Mucosa of descending colon (tissue), 3 donors: ENCODE data around the gene TRDN. TPM values are rescaled to one million over a fixed set of nuclear protein-coding genes. Genes with fewer than 3 reads are reported as not detected.

Experiments used
- ATAC-seq: fragments of 200-7000 bp; cut with Tn5 transposase; one replicate; pipeline ENCODE4 v1.9.1; 2020; ENCODE audit warnings: mild to moderate bottlenecking, moderate library complexity
- DNase-seq, 3 donors: peaks; one replicate each; pipeline ENCODE4 v3.0.0-alpha.2; 2020
- H3K36me3 ChIP-seq: fragments of 200-600 bp; one replicate; pipeline ENCODE4 v1.8.0; 2021; ENCODE audit warnings: low read depth, mild to moderate bottlenecking
- H3K4me1 ChIP-seq: fragments of 200-600 bp; one replicate; pipeline ENCODE4 v1.8.0; 2021; ENCODE audit warnings: low read depth, mild to moderate bottlenecking
- H3K4me3 ChIP-seq: fragments of 200-600 bp; one replicate; pipeline ENCODE4 v1.8.0; 2021; ENCODE audit warnings: mild to moderate bottlenecking
- H3K9me3 ChIP-seq: fragments of 200-600 bp; one replicate; pipeline ENCODE4 v1.8.0; 2021; ENCODE audit warnings: mild to moderate bottlenecking
- intact Hi-C, 2 donors: fragments of 100-400 bp; cut with DNase I in 1 of 2; cut with micrococcal nuclease in 1 of 2; formaldehyde crosslinking; loops; one replicate each; pipeline versions ENCODE4 v1.11.0 to v1.11.1; 2022; cut with DNase I, micrococcal nuclease
- total RNA-seq, 3 donors: library from RNA; stranded (reverse); fragmentation: NEBNext Ultra II Directional in 2 of 3; extraction: Animal tissue kit (Norgen Biotek cat#: 25700) in 2 of 3; gene quantifications; one replicate each; pipeline versions ENCODE4 v1.2.1 to v1.2.4, GENCODE V29; 2021 to 2023
- TF ChIP-seq, protein P1 (sequence below): fragments of 200-600 bp; IDR thresholded peaks from one replicate; pipeline ENCODE4 v1.8.0; 2022; ENCODE audit warnings: antibody characterized with exemption, mild to moderate bottlenecking
- donor health status: DM: no; HTN: no; CAD: no; lungs with moderate emphysema.
- donor health status: DM: no; HTN: no; CAD: no.
- donor health status: DM: no; HTN: yes; CAD: no.

TRDN gene
- total RNA-seq, 3 donors from 2014 or later, result 0.12 to 0.51 TPM; not detected in 1

DNA sequence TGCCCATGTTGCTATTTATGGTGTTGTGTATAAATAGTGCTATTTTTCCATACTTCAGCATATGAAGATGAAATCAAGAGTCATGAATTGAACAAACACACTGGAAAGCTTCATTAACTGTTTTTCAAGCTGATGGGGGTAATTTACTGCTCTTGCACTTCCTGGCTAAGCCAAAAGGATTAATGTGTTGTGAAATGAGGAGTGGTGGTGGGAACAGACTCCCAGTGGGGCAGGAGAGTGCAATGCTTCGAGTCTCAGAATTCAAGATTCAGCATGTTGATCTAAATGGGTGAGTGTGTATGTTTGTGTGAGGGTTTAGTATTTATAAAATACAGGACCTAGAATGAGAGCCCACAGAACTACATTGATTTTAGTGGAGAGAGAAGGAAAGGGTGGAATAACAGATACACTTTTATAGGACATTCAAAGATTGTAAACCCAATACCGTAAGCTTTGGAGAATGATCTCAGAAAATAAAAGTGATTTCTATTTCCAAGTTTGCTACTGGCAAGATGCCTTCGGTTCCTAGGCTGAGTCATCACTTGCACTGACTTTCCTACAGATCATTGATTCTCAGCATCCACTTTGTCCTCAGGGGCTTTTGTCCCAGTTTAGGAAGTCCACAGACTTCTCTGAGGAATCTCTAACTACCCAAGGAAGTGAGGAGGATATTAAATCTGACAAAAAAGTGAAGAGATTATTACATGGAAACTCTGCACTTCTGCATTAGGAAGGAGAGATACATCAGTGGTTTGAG is 303.6 kb downstream of the TRDN start:
- TF ChIP-seq, protein P1, sequence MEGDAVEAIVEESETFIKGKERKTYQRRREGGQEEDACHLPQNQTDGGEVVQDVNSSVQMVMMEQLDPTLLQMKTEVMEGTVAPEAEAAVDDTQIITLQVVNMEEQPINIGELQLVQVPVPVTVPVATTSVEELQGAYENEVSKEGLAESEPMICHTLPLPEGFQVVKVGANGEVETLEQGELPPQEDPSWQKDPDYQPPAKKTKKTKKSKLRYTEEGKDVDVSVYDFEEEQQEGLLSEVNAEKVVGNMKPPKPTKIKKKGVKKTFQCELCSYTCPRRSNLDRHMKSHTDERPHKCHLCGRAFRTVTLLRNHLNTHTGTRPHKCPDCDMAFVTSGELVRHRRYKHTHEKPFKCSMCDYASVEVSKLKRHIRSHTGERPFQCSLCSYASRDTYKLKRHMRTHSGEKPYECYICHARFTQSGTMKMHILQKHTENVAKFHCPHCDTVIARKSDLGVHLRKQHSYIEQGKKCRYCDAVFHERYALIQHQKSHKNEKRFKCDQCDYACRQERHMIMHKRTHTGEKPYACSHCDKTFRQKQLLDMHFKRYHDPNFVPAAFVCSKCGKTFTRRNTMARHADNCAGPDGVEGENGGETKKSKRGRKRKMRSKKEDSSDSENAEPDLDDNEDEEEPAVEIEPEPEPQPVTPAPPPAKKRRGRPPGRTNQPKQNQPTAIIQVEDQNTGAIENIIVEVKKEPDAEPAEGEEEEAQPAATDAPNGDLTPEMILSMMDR, result no peak
- no peaks in the 10 kb centered on the region for H3K9me3 ChIP-seq
- H3K4me3 ChIP-seq, result no peak overlapping the region
- no peak for DNase-seq
- ATAC-seq, result no peak
- intact Hi-C loops, result no loop called here
- no peaks in the 10 kb centered on the region for H3K36me3 ChIP-seq
- H3K4me1 ChIP-seq, result no peaks in the 10 kb centered on the region

DNA sequence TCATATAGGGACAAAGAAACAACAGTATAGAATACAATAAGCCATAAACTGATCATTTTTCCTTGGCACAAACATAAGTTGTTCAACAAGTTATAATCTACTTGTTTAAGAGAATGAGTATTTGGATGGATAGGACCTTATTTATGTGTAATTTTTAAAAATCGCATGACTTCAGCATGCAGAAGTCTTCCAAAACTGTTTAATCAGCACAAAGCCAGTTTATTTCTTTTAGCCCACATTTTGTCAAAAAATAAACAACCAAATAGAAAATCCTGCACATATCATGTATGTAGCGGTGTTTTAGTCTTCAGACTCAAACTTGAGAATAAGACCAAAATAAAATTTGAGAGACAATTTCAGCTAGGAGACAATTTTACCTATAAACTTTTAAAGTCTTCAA is 304.7 kb downstream of the TRDN start:
- intact Hi-C loops, result no loop called here
- Histone ChIP-seq H3K36me3 (no peaks in the 10 kb centered on the region), H3K9me3 (no peaks in the 10 kb centered on the region), H3K4me3 (no peak overlapping the region), H3K4me1 (no peaks in the 10 kb centered on the region)
- ATAC-seq (no peak), DNase-seq (no peak)
- TF ChIP-seq, protein P1, result no peak

DNA sequence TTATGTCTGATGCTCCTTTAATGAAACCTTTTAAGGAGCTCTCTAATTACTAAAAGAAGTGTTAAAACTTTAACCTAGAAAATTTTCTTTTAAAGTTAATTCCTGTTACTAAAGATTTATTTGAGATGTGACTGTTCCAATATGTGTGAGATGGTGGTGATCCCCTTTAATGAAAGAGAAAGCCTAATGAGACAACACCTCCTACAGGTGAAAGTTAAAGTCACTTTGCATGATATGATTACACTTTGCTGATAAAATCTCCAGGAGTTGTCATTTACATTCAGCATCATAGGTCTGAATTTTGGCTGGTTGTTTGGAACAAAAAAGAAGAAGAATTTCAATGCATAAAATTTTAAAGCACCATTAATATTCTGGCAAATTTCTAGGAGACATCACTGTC is 307.4 kb downstream of the TRDN start:
- intact Hi-C loops, result no loop called here
- ATAC-seq (no peak), DNase-seq (no peak)
- no peaks in the 10 kb centered on the region for H3K4me1 ChIP-seq
- TF ChIP-seq, protein P1, result no peak
- H3K9me3 ChIP-seq, result no peaks in the 10 kb centered on the region
- no peak overlapping the region for H3K4me3 ChIP-seq
- H3K36me3 ChIP-seq, result no peaks in the 10 kb centered on the region

DNA sequence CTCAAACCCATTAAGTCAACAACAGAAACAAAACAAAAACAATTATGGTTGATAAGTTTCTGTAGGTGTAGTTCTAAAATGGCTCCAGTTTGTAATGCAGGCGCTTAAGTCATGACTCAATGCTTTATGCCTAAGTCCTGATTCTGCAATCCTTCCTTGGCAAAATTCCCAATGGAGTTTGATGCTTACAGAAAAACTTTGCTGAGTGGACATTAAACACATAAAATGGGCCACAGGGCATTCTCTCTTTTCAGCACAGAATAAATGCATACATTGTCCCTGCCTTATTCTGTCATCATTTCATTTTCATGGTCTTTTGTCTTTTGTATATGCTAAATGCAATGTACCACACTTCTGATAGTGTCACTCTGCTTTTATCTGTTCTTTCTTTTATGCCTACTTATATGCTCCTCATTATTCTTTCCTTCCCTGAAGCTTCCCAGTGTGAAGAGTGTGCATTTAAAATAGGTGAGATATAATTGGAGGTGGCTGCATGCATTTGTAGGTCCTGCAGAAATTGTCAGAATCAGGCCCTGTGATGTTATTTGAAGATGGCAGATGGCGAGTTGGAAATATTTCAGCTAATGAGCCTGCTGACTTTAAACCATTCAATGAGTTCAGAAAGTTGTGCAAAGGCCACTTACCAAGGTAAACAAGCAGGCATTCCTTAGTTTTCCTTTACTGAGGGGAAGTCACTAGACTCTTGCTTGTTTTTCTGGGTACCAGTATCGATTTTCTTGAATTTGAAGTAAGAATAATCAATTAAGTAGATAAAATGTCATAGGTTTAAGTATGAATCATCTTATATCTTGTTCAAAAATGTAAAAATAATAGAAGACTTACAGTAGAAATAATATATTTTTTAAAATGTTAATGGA is 313.1 kb downstream of the TRDN start:
- DNase-seq (no peak), ATAC-seq (no peak)
- no peaks in the 10 kb centered on the region for H3K4me1 ChIP-seq
- H3K4me3 ChIP-seq, result no peak overlapping the region
- no peaks in the 10 kb centered on the region for H3K36me3 ChIP-seq
- H3K9me3 ChIP-seq, result no peaks in the 10 kb centered on the region
- intact Hi-C loops, result no loop called here
- TF ChIP-seq, protein P1, result no peak

DNA sequence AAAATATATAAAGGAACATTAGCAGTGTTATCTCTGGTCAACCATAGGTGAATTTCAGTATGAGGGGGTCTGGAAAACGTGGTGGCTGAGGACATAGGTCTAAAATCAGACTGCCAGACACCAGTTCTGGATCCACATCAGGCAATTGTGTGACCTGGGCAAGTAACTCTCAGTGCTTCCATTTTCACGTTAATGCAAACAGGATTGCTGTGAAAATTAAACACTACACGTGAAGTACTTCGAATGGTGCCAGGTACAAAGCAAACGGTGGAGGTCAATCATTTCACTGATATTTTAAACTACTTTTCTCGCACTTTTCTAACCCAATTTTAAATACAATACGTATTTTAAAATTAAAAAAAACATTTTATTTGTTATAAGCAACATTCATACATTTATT is 315.7 kb downstream of the TRDN start:
- DNase-seq (no peak), ATAC-seq (no peak)
- no peaks in the 10 kb centered on the region for H3K36me3 ChIP-seq
- TF ChIP-seq, protein P1, result no peak
- H3K4me1 ChIP-seq, result no peaks in the 10 kb centered on the region
- H3K9me3 ChIP-seq, result no peaks in the 10 kb centered on the region
- intact Hi-C loops, result no loop called here
- no peak overlapping the region for H3K4me3 ChIP-seq
